ENCODE results near the gene CD34.
"Not testable (repeated sequence)": the region's sequence is repeated elsewhere in the genome, so short reads cannot be mapped to it uniquely, and the experiment has no call there.

CD34 gene

GRCh38 chr1:207897188-207897587 lies 13.7 kb downstream of the CD34 start:
- DNase-seq: no peak

- DNase-seq: no peak
These were observed 14.4 kb downstream of the CD34 start for GRCh38 chr1:207896547-207896946.

- no peak for DNase-seq
These were observed 16.2 kb downstream of the CD34 start for GRCh38 chr1:207894704-207895103.

DNA sequence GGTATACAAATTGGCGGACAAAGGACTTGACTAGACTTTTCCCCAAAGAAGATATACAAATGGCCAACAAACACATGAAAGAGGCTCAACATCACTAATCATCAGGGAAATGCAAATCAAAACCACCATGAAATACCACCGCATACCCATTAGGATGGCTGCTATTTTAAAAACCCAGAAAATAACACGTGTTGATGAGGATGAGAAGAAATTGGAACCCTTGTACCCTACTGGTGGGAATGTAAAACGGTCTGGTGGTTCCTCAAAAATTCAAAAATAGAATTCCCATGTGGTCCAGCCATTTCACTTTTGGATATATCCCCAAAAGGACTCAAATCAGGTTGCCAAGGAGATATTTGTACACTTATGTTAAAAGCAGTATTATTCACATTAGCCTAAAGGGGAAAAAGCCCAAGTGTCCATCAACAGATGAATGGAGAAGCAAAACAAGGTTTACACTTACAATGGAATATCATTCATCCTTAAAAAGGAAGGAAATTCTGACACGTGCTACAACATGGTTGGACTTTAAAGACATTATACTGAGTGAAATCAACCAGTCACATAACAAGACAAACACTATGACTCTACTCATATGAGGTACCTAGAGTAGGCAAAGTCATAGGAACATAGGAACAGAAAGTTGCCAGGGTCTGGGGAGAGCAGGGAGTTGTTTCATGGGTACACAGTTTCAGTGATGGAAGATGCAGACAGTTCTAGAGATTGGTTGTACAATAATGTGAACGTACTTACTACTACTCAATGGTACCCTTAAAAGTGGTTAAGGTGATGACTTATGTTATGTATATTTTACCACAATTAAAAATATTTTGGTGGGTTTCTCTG lies 17.0 kb downstream of the CD34 start:
- no peak for DNase-seq

DNA sequence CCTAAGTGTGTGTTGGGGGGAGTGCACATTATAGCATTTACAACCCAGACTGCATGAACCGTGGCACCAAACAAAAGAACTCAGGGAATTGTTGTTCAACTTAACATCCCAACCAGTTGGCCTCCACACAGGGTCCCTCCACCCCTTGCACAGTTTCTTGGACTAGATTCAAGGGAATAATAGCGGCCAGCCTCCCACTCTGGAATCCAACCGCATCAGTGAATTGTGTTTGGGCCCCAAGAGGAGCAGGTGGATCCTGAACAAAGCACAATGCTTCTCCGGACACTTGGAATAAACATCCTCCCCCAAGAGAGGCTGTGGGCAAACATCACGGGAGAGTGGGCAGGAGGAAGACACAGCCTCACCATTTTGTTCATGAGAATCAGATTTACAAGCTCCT lies 18.2 kb downstream of the CD34 start:
- DNase-seq: no peak

DNA sequence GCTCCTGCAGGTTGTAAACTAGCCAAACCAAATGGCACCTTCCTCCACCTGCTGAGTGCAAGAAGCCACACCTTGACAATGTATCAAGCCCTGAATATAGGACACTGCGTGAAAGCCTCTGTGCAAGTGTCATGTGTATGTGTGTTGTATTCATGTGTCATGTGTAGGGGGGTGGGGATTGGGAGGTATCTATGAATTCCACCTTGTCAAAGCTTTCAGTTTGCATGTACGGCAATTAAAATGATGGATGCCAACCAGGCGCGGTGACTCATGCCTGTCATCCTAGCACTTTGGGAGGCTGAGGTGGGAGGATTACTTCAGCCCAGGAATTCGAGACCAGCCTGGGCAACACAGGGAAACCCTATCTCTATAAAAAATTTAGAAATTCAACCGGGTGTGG lies 19.8 kb downstream of the CD34 start:
- no peak for DNase-seq

DNA sequence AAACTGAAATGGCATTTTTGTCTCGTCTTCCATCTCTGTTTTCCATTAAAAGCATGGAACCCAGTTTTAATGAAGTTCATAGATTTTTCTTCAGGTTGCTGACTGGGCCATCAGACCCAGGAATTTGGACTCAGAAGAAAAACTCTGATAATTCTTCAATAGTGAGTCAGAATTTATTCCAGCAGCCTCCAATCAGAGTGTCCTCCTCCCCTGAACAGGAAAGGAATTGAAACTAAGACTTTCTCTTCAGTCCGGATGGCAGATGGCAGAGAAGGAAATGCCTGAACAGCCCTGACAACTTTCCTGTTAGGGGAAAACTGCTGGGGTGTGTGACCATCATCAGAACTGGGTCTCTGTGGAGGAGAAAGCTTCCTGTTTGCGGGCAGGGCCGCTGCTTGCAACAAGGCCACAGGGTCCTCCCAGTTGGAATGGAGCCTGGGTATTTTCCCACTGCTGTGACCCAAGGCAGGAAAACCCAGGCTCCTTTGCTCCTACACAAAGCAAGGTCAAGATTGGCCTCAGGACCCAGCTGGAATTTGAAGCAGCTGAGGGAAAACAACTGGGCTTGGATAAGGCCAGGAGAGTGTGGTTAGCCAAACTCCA lies 20.7 kb downstream of the CD34 start:
- peak; percentile 87 for DNase-seq

DNA sequence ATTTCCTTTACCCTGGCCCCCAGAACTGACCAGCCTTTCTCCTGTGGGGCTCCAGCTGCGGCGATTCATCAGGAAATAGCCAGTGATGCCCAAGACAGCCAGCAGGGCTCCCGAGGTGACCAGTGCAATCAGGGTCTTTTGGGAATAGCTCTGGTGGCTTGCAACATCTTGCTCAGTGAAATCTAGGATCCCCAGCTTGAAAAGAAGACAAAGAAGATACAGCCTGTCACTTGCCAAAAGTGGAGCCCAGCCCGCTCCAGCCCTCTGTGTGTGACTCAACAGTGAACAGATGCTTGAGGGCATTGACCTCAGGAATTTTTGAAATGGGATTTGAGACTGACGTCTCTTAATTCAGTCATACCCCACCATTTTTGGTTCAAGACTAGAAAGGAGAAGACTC lies 22.3 kb downstream of the CD34 start:
- DNase-seq: no peak

DNA sequence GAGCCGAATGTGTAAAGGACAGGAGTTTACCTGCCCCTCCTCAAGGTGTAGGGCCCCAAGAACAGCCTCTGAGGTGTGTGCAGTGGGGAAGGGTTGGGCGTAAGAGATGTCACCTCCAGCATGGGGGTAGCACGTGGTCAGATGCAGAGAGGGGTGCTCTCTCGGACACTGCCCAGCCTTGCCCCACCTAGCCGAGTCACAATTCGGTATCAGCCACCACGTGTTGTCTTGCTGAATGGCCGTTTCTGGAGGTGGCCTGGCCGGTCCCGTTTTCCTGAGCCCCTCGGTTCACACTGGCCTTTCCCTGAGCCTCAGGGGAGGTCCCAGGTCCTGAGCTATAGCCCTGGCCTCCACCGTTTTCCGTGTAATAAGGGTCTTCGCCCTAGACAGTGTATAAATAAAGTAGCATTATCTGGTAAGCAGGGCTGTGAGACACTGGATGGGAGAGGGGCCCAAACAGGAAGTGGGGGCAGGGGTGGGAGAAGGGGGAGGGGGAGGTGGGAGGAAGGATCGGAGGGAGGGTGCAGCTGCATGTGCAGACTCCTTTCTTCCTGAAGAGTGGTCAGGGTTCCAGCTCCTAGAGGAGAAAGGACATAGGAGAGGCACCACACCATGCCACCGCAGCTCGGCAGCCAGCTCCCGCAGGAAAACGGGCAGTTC lies 23.3 kb downstream of the CD34 start:
- no peak for DNase-seq

DNA sequence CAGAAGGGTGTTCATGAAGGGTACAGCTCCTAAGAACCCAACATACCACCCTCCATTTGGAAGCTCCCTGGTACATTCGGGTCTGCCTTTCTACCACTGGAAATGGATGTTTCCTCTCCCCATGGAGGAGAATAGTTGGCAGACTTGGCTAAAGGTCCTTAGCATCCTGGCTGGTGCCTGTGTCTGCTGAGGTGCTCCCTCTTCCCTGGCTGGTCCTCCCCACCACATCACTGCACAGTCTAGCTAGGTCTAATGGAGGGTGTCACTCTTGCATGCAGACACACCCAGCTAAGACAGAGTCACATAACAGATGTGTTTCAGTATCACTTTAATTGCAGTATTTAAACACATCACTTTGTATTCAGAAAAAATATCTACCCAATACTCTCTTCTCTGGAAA lies 24.7 kb downstream of the CD34 start:
- DNase-seq: no peak

DNA sequence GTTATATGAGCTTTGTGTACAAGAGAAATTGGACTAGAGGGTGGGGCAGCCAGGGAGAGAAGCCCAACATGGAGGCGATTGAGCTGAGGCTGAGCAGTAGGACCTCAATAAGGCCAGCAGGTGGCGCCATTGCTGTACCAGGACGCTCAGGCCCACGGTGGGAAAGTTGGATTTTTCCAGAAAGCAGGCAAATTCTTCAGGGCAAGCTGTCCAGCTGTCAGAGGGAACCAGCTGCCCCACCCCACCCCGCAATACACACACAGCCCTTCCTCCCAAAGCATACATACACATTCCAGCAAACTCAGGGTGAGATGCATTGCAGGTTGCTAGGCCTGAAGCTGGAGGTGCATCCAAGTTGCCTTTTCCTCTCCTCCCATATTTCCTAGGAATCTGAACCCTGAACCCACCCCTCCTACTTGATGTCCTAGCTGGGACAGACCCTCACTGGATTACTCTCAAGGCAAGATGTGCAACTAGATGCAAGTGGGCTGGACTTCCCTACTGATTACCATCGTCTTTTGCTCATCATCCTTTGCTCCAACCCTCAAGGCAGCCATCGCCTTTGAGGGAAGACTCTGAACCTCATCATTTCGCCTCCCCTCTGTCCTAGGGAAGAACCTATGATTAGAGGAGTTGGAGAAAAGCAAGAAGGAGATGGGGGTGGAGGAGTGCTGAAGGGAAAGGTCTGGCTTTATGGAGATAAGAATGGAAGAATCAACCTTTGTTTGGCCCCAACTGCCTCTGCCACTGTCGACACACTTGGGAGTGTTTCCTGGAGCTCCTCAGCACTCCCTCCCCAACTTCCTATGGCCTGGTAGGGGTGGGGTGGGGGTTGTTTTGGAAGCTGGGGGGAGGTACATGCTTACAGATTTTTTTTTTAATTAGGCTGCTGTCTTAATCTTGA lies 25.5 kb downstream of the CD34 start:
- DNase-seq: peak; percentile 92

DNA sequence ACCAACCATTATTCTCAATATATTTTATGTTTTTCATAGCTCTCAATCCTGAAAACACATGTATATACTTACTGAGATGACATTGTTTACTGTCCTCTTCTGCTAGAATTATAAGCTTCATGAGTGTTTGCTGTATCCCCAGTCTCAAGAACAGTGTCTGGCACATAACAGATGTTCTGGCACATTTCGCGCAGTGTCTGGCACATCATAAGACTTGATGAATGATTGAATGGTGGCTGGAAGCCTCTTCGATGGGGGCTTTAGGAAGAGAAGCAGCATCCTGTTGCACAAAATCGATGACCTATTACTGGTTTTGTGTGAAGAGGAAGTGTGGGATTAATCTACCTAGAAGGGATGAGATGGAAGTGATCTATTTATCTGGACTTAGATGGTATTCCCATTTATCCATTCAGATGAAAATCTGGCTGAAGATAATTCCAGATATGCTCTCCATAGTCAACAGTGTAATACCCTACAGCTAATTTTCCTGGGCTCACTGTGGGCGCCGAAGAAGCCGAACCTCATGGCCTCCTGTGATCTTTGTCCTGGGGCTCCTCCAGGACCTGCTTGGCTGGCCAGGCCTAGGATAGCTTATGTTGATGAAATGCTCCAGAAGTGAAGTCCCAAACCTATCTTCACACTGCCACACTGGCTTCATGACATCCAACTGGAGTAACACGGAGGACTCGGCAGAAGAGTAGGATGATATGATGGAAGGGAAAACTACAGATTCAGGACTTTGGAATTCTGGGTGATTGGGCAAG lies 26.5 kb downstream of the CD34 start:
- no peak for DNase-seq

DNA sequence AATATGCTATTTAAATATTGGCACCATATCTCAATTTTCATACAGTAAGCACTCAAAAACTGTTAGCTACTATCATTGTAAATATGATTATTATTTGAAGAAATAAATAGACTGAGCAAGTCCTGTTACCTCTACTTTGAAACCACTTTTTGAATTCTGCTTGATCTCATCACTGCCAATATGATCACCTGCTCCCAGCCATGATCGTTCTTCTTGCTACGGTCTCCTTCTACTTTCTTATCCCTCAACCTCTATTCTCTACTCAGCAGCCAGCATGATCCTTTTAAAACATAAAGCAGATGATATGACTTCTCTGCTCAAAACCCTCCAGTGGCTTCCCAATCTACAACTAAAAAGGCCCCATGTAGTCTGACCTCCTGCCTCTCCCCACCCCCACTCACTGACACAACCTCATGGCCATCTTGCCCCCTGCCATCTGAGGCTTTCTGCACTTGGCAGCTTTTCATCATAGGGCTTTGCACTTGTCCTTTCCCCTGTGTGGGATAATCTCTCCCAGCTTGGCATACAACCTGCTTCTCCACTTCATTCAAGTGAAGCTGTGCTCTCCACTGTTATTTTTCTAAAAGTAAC lies 27.2 kb downstream of the CD34 start:
- no peak for DNase-seq

GRCh38 chr1:207883104-207883651 lies 27.7 kb downstream of the CD34 start:
- DNase-seq: no peak

- DNase-seq: no peak
These were observed 28.2 kb downstream of the CD34 start for GRCh38 chr1:207882692-207883091.

DNA sequence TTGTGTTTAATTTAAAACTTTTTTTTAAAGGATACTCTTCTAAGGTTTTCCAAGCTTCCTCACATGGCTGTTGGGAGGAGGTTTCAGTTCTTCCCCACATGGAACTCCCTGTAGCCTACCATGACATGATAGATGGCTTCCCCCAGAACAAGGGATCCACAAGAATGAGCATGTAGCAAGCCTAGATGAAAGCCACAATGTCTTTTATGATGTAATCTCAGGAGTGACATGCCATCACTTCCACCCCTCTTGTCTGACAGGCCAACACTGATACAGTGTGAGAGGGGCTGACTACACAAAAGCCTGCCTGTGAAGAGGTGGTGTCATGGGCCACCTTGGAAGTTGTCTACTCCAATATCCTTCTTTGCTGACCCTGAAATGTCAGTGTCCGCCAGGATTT lies 32.0 kb downstream of the CD34 start:
- no peak for DNase-seq

DNA sequence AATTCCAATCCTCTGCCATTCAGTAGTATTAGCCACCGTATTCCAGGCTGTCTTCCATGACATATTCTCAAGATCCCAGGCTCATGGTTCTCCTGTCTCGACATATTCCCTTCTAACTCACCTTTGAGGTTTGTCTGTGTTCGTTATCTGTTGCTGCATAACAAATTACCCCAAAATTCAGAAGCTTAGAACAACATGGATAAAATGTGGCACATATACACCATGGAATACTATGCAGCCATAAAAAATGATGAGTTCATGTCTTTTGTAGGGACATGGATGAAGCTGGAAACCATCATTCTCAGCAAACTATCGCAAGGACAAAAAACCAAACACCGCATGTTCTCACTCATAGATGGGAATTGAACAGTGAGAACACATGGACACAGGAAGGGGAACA lies 33.0 kb downstream of the CD34 start:
- not testable (repeated sequence) for DNase-seq

GRCh38 chr1:207876131-207876530 lies 34.8 kb downstream of the CD34 start:
- no peak for DNase-seq

GRCh38 chr1:207875532-207875931 lies 35.4 kb downstream of the CD34 start:
- no peak for DNase-seq

DNA sequence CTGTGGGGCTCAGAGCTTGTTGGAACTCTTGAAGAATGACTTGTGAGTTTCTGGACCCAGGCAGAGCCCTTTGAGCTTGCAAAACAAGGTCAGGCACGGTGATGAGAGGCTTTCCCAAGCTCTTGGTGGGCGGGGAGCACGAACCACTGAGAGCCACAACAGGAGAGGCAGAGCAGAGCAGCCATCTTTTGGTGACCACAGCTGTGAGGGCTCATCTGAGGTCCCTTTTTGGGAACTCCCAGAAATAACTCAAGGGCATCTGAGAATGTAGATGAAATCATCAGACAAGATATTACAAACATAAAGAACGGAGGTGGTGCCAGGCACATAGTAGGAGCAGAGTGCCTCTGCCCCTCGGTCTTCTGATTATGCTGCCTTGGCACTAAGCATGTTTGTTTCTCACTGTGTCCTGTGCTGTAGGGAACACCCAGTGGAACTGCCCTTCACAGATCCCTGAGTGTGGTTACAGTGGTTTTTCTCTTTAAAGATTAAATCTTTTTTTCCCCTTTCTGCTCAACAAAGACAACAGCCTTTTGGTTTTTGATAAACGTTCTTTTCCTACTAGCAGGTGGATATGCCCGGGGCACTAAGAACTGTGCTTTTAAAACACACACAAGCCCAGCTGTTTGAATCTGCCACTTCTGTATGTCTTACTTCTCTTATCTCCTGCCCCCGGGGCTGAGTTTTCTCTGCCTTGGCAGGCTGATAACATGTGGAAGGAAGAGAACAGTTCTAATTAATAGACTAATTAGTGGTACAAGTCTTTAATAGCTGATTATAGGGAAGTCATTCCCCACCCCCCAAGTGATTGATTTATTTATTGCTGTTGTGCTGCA lies 37.7 kb downstream of the CD34 start:
- peak; percentile 54 for DNase-seq

DNA sequence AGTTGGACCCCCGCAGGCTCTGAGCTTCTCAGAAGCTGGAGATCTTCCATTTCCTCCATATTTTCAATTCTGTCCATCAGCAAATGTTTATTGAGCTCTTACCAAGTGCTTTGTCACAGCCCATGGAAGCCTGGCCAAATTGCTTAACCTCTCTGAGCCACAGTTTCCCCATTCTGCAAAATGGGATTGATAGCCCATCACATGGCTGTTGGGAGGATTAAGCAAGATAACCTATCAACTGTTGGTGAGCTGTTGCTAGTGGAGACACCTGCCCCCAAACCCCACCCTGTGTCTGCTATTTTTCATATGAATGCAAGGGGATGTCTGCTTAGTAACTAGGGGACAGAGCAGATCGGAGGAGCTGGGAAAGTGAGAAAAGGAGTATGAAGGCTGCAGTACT lies 38.3 kb downstream of the CD34 start:
- no peak for DNase-seq
